Activated CD4-positive, alpha-beta memory T cell treated with anti-CD3 and anti-CD28 coated beads for 36 hours (primary cell): Measurements from ENCODE around the gene PTPN23. TPM values are rescaled to one million over a fixed set of nuclear protein-coding genes. Genes with fewer than 3 reads are reported as not detected.
A peak's percentile ranks its signal among the peaks of the same experiment; 100 is the strongest.

Experiments used
- CTCF ChIA-PET: fragments of 350-600 bp; sonication (Branson Sonifier 250); formaldehyde crosslinking; loops from one replicate; lab custom pipeline; 2021; ENCODE audit warnings: antibody characterized with exemption, inconsistent platforms; lab: Charles Lee
- POLR2A ChIA-PET: fragments of 350-600 bp; sonication (Branson Sonifier 250); formaldehyde crosslinking; loops from one replicate; lab custom pipeline; 2021; ENCODE audit warnings: antibody characterized with exemption; lab: Charles Lee
- DNase-seq: peaks from one replicate; pipeline ENCODE4 v3.0.0-alpha.2; 2020
- H3K27ac Mint-ChIP-seq: one replicate; pipeline ENCODE4 v1.8.0; 2021; ENCODE audit warnings: mixed read lengths
- H3K27me3 Mint-ChIP-seq: one replicate; pipeline ENCODE4 v1.8.0; 2021; ENCODE audit warnings: mixed read lengths
- H3K36me3 Mint-ChIP-seq: one replicate; pipeline ENCODE4 v1.8.0; 2021; ENCODE audit warnings: mixed read lengths
- H3K4me1 Mint-ChIP-seq: one replicate; pipeline ENCODE4 v1.8.0; 2021; ENCODE audit warnings: low read depth, mixed read lengths
- H3K4me3 Mint-ChIP-seq: one replicate; pipeline ENCODE4 v1.8.0; 2021; ENCODE audit warnings: mild to moderate bottlenecking, mixed read lengths
- H3K9me3 Mint-ChIP-seq: one replicate; pipeline ENCODE4 v1.8.0; 2021; ENCODE audit warnings: mixed read lengths
- intact Hi-C: fragments of 100-400 bp; cut with micrococcal nuclease; formaldehyde crosslinking; loops from one replicate; pipeline ENCODE4 v1.15.1; 2023
- total RNA-seq, 2 experiments: library from RNA; stranded (reverse); gene quantifications; one replicate each; pipeline ENCODE4 v1.2.3, GENCODE V29; 2021

Gene PTPN23
- total RNA-seq, 2 experiments from 2014 or later, result 27.9 to 29.7 TPM

- H3K36me3 Mint-ChIP-seq, result peaks cover 26% of the 10 kb centered on the region
- H3K4me1 Mint-ChIP-seq, result no peaks in the 10 kb centered on the region
- no peak overlapping the region for H3K4me3 Mint-ChIP-seq
- POLR2A ChIA-PET, result no interaction called here
- DNase-seq, result no peak
- intact Hi-C loops, result no loop called here
- H3K27ac Mint-ChIP-seq, result no peak overlapping the region
- CTCF ChIA-PET, result interaction anchor here (0.8 to 1.4 kb wide), 3 partner anchors 11 to 1150 kb away, joined by 3 to 6 read pairs (median 3); no protein-coding TSS in a partner anchor
- H3K27me3 Mint-ChIP-seq, result no peaks in the 10 kb centered on the region
- H3K9me3 Mint-ChIP-seq, result no peaks in the 10 kb centered on the region
These were observed 29.0 kb downstream of the PTPN23 start for GRCh38 chr3:47409688-47410416.

DNA sequence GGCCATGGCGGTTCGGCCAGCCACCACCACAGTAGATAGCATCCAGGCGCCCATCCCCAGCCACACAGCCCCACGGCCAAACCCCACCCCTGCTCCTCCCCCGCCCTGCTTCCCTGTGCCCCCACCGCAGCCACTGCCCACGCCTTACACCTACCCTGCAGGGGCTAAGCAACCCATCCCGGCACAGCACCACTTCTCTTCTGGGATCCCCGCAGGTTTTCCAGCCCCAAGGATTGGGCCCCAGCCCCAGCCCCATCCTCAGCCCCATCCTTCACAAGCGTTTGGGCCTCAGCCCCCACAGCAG is 29.5 kb downstream of the PTPN23 start:
- POLR2A ChIA-PET, result no interaction called here
- Mint-ChIP-seq H3K9me3 (no peaks in the 10 kb centered on the region), H3K4me1 (no peaks in the 10 kb centered on the region), H3K27ac (no peak overlapping the region), H3K27me3 (no peaks in the 10 kb centered on the region), H3K36me3 (peaks cover 26% of the 10 kb centered on the region), H3K4me3 (no peak overlapping the region)
- no peak for DNase-seq
- intact Hi-C loops, result no loop called here
- CTCF ChIA-PET, result interaction anchor here (1.0 kb wide), 1 partner anchor 11 kb away, joined by 3 read pairs; no protein-coding TSS in a partner anchor

- intact Hi-C loops, result no loop called here
- ChIA-PET POLR2A (no interaction called here), CTCF (interaction anchor here (1.0 kb wide), 1 partner anchor 10 kb away, joined by 3 read pairs; no protein-coding TSS in a partner anchor)
- Mint-ChIP-seq H3K9me3 (no peaks in the 10 kb centered on the region), H3K27me3 (no peaks in the 10 kb centered on the region), H3K36me3 (peaks cover 26% of the 10 kb centered on the region), H3K27ac (no peak overlapping the region), H3K4me3 (no peak overlapping the region), H3K4me1 (no peaks in the 10 kb centered on the region)
- DNase-seq, result no peak
These were observed 30.2 kb downstream of the PTPN23 start for GRCh38 chr3:47410801-47411646.

- Mint-ChIP-seq H3K27me3 (no peaks in the 10 kb centered on the region), H3K27ac (no peak overlapping the region), H3K9me3 (no peaks in the 10 kb centered on the region), H3K4me3 (no peak overlapping the region), H3K4me1 (no peaks in the 10 kb centered on the region), H3K36me3 (peaks cover 26% of the 10 kb centered on the region)
- ChIA-PET POLR2A (no interaction called here), CTCF (interaction anchor here (0.7 kb wide), 1 partner anchor 9 kb away, joined by 3 read pairs; no protein-coding TSS in a partner anchor)
- intact Hi-C loops, result no loop called here
- no peak for DNase-seq
These were observed 31.1 kb downstream of the PTPN23 start for GRCh38 chr3:47411696-47412452.

DNA sequence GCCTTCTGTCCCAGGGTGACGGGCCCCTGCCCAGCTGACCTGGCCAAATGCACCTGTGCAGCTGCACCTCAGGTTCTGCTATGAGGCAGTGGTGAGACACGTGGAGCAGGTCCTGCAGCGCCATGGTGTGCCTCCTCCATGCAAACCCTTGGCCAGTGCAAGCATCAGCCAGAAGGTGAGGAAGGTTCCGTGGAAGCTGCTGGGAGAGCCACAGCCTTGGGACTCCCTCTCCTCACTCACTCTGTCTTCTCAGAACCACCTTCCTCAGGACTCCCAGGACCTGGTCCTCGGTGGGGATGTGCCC is 31.6 kb downstream of the PTPN23 start:
- H3K4me3 Mint-ChIP-seq, result no peak overlapping the region
- ChIA-PET POLR2A (no interaction called here), CTCF (interaction anchor here (0.7 kb wide), 1 partner anchor 9 kb away, joined by 3 read pairs; no protein-coding TSS in a partner anchor)

DNA sequence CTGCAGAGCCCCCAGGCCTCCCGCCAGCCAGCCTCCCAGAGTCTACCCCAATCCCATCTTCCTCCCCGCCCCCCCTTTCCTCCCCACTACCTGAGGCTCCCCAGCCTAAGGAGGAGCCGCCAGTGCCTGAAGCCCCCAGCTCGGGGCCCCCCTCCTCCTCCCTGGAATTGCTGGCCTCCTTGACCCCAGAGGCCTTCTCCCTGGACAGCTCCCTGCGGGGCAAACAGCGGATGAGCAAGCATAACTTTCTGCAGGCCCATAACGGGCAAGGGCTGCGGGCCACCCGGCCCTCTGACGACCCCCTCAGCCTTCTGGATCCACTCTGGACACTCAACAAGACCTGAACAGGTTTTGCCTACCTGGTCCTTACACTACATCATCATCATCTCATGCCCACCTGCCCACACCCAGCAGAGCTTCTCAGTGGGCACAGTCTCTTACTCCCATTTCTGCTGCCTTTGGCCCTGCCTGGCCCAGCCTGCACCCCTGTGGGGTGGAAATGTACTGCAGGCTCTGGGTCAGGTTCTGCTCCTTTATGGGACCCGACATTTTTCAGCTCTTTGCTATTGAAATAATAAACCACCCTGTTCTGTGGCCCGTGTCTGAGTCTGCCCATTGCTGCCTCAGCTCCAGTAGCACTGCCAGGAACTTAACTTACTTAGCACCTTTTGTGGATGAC is 32.2 kb downstream of the PTPN23 start:
- H3K27me3 Mint-ChIP-seq, result no peaks in the 10 kb centered on the region
- intact Hi-C loops, result no loop called here
- POLR2A ChIA-PET, result no interaction called here
- CTCF ChIA-PET, result interaction anchor here (0.7 to 0.8 kb wide), 2 partner anchors 8 to 63 kb away, joined by 3 to 4 read pairs; no protein-coding TSS in a partner anchor
- no peak overlapping the region for H3K4me3 Mint-ChIP-seq
- peak overlapping the region; percentile 65 for H3K27ac Mint-ChIP-seq
- no peaks in the 10 kb centered on the region for H3K9me3 Mint-ChIP-seq
- peaks cover 24% of the 10 kb centered on the region for H3K36me3 Mint-ChIP-seq
- no peak for DNase-seq
- H3K4me1 Mint-ChIP-seq, result no peaks in the 10 kb centered on the region

More for the DNA sequence above, 31.6 kb downstream of the PTPN23 start:
- H3K4me1 Mint-ChIP-seq, result no peaks in the 10 kb centered on the region
- intact Hi-C loops, result no loop called here
- DNase-seq, result no peak
- H3K9me3 Mint-ChIP-seq, result no peaks in the 10 kb centered on the region
- H3K27ac Mint-ChIP-seq, result no peak overlapping the region
- no peaks in the 10 kb centered on the region for H3K27me3 Mint-ChIP-seq
- peaks cover 26% of the 10 kb centered on the region for H3K36me3 Mint-ChIP-seq

DNA sequence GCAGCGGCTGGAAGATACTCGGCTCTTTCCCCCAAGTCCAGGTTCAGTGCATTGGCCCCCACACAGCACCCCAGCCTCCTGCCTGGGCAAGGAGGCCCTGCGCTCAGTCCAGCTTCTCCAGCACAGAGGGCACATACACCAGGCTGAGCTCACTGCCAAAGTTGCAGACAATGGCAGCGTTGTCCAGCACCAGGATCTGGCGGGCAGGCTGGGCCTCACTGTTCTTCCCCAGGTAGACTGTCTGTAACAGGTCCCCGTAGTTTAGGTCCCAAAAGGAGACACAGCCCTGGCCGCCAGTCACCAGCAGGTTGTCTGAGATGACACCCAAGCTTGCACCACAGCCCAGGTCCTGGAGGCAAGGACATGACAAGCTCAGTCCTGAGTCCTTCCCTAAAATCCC is 32.9 kb downstream of the PTPN23 start:
- H3K9me3 Mint-ChIP-seq, result no peaks in the 10 kb centered on the region
- no peaks in the 10 kb centered on the region for H3K27me3 Mint-ChIP-seq
- CTCF ChIA-PET, result interaction anchor here (0.8 kb wide), 1 partner anchor 63 kb away, joined by 4 read pairs; no protein-coding TSS in a partner anchor
- intact Hi-C loops, result no loop called here
- H3K36me3 Mint-ChIP-seq, result peaks cover 22% of the 10 kb centered on the region
- H3K27ac Mint-ChIP-seq, result no peak overlapping the region
- no peak for DNase-seq
- POLR2A ChIA-PET, result no interaction called here
- no peak overlapping the region for H3K4me3 Mint-ChIP-seq
- no peaks in the 10 kb centered on the region for H3K4me1 Mint-ChIP-seq

GRCh38 chr3:47414161-47414564 is 33.3 kb downstream of the PTPN23 start:
- Mint-ChIP-seq H3K4me3 (no peak overlapping the region), H3K9me3 (no peaks in the 10 kb centered on the region), H3K36me3 (peaks cover 22% of the 10 kb centered on the region), H3K27me3 (no peaks in the 10 kb centered on the region), H3K27ac (no peak overlapping the region), H3K4me1 (no peaks in the 10 kb centered on the region)
- ChIA-PET POLR2A (no interaction called here), CTCF (no interaction called here)
- intact Hi-C loops, result no loop called here
- no peak for DNase-seq

DNA sequence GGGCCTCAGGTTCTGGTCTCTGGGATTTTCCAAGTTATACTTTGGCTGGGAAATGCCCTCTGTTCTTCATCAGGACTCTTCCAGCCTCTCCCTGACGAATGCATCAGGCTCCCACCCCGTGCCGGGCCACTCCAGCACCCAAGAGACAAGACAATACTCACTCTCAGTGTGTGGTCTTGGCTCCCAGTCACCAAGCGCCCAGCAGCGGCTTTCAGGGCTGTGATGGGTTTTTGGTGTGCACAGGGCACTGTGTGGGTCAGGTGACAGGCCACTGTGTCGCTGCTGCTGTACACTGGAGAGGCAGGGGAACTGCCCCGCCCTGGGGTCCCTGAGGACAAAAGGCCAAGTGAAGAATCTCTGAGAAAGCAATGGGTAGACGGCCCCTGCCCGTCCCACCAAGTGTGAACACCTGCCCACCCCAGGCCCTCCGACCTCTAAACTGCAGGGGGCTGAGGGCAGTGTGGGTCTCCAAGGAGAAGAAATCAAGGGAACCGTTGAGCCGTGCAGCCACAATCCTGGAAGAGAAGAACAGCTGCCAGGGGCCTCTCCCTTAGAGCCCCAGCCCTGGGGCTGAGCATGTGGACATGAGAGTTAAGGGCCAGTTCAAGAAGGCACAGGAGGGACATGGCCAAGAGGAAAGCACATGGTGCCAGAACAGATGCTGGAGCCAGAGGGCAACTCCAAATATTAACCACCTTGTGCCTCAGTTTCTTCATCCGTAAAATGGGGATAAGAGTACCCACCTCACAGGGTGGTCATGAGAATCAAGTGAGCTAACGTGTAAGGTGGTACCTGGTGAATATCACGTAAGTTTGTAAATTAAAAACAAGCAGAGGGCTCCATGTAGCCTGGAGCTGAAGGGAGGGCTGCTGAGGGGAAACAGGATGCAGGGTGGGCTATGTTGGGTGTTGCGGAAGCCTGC is 34.1 kb downstream of the PTPN23 start:
- Mint-ChIP-seq H3K27me3 (no peaks in the 10 kb centered on the region), H3K36me3 (peaks cover 20% of the 10 kb centered on the region), H3K27ac (no peak overlapping the region), H3K4me3 (no peak overlapping the region), H3K4me1 (no peaks in the 10 kb centered on the region), H3K9me3 (no peaks in the 10 kb centered on the region)
- intact Hi-C loops, result no loop called here
- no peak for DNase-seq
- CTCF ChIA-PET, result interaction anchor here (1.1 to 1.3 kb wide), 2 partner anchors 8 to 61 kb away, joined by 3 to 4 read pairs; no protein-coding TSS in a partner anchor
- POLR2A ChIA-PET, result no interaction called here

- no peak overlapping the region for H3K4me3 Mint-ChIP-seq
- H3K9me3 Mint-ChIP-seq, result no peaks in the 10 kb centered on the region
- no peak for DNase-seq
- peaks cover 4% of the 10 kb centered on the region for H3K4me1 Mint-ChIP-seq
- intact Hi-C loops, result no loop called here
- CTCF ChIA-PET, result interaction anchor here (1.1 to 1.3 kb wide), 2 partner anchors 9 to 60 kb away, joined by 3 to 4 read pairs; no protein-coding TSS in a partner anchor
- peaks cover 17% of the 10 kb centered on the region for H3K36me3 Mint-ChIP-seq
- H3K27ac Mint-ChIP-seq, result no peak overlapping the region
- POLR2A ChIA-PET, result interaction anchor here (0.9 kb wide), 1 partner anchor 9 kb away, joined by 3 read pairs; no protein-coding TSS in a partner anchor
- H3K27me3 Mint-ChIP-seq, result no peaks in the 10 kb centered on the region
These were observed 35.2 kb downstream of the PTPN23 start for GRCh38 chr3:47416041-47416440.
